Mammary epithelial cell (primary cell): ENCODE data around the gene EFNA2.

Experiments used
- EZH2 ChIP-seq: IDR thresholded peaks from 2 replicates; pipeline ENCODE4 v1.6.1; 2012; ENCODE audit warnings: low read length, inconsistent platforms, borderline replicate concordance
- TF ChIP-seq, protein P1 (sequence below), 2 donors: IDR thresholded peaks in 1 of 2; conservative IDR thresholded peaks in 1 of 2; 2 replicates each; pipeline ENCODE4 v1.5.1; 2011 to 2012; ENCODE audit warnings: inconsistent platforms in 2 of 2, low read length in 2 of 2, mild to moderate bottlenecking in 2 of 2, control low read depth in 1 of 2, low read depth in 1 of 2; ENCODE audit not compliant: insufficient read depth in 1 of 2; ENCODE audit errors: extremely low read depth in 1 of 2

DNA sequence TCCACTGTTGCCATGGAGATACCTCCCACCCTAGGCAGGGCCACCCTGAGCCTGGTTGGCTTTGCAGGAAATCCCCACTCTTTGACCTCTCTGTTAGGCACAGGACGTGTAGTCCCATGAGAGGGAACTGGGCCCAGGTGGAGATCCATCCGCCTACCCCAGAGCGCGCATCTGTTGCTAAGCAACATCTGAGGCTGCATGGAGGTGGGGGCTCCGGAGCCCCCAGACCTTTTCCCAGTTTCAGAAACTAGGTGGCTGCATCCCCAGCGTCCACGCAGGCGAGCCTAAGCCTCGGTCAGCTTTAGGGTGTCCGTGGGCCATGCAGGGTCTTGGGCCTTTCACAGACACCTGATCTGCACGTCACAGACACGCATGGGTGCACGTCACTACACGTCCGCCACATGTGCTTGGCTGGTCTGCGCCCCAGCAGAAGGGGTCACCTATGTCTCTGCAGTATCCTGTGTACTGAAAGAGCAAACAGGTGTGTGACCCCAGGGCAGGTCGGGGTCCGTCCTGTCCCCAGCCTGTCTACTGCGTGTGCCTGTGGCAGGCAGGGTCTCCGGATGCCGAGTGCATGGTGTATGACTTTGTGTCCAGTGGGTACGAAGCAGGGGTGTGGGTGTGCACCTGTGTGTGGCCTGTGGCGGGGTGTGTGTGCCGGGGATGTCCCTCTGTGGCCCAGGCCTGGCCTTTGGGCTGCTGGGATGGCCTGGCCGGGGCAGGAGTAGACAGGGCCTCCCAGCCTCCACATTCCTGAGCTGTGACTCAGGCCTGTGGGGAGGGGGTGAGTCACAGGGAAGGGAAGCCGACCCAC lies 20.7 kb upstream of the EFNA2 start:
- TF ChIP-seq, protein P1, sequence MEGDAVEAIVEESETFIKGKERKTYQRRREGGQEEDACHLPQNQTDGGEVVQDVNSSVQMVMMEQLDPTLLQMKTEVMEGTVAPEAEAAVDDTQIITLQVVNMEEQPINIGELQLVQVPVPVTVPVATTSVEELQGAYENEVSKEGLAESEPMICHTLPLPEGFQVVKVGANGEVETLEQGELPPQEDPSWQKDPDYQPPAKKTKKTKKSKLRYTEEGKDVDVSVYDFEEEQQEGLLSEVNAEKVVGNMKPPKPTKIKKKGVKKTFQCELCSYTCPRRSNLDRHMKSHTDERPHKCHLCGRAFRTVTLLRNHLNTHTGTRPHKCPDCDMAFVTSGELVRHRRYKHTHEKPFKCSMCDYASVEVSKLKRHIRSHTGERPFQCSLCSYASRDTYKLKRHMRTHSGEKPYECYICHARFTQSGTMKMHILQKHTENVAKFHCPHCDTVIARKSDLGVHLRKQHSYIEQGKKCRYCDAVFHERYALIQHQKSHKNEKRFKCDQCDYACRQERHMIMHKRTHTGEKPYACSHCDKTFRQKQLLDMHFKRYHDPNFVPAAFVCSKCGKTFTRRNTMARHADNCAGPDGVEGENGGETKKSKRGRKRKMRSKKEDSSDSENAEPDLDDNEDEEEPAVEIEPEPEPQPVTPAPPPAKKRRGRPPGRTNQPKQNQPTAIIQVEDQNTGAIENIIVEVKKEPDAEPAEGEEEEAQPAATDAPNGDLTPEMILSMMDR (conservative IDR thresholded peaks at IDR 0.05 in 1 of 2, IDR thresholded peaks at IDR 0.05 in 1 of 2; ENCODE audit: extremely low read depth in 1 of 2, insufficient read depth in 1 of 2, low read depth in 1 of 2, low read length in 2 of 2) = no peak
- TF ChIP-seq EZH2 = no peak
